MM.1S (cell line): ENCODE measurements around the gene NR2E1.

ENCODE experiments used
- DNase-seq: peaks from one replicate; pipeline ENCODE4 v3.0.0-alpha.2; 2015
- H2AFZ ChIP-seq: fragments of 300-600 bp; sonication (generic); 2 replicates; pipeline ENCODE4 v1.6.0; 2016; ENCODE audit warnings: antibody characterized with exemption, low read length
- H3F3A ChIP-seq: fragments of 300-600 bp; sonication (generic); 2 replicates; pipeline ENCODE4 v1.6.1; 2016; ENCODE audit warnings: mild to moderate bottlenecking, antibody characterized with exemption, low read length, moderate library complexity, mixed read lengths; ENCODE audit not compliant: insufficient read depth
- H3K27ac ChIP-seq: fragments of 300-600 bp; sonication (generic); 2 replicates; pipeline ENCODE4 v1.5.1; 2016; ENCODE audit warnings: mild to moderate bottlenecking, low read length
- H3K27me3 ChIP-seq: fragments of 300-600 bp; sonication (generic); replicated peaks from 2 replicates; pipeline ENCODE4 v1.6.0; 2016; ENCODE audit warnings: low read length; ENCODE audit not compliant: insufficient read depth
- H3K36me3 ChIP-seq: fragments of 300-600 bp; sonication (generic); replicated peaks from 2 replicates; pipeline ENCODE4 v1.6.1; 2016; ENCODE audit warnings: mild to moderate bottlenecking, low read length, mixed read lengths; ENCODE audit not compliant: insufficient read depth
- H3K4me1 ChIP-seq: fragments of 300-600 bp; sonication (generic); 2 replicates; pipeline ENCODE4 v1.6.1; 2016; ENCODE audit warnings: low read length, mixed read lengths
- H3K4me2 ChIP-seq: fragments of 300-600 bp; sonication (generic); 2 replicates; pipeline ENCODE4 v1.6.0; 2016; ENCODE audit warnings: low read depth, low read length
- H3K4me3 ChIP-seq: fragments of 300-600 bp; sonication (generic); 2 replicates; pipeline ENCODE4 v1.5.1; 2016; ENCODE audit warnings: low read length, mixed read lengths
- H3K79me2 ChIP-seq: fragments of 300-600 bp; sonication (generic); 2 replicates; pipeline ENCODE4 v1.6.1; 2016; ENCODE audit warnings: mixed run types, low read length, mixed read lengths
- H3K9ac ChIP-seq: fragments of 300-600 bp; sonication (generic); 2 replicates; pipeline ENCODE4 v1.6.1; 2016; ENCODE audit warnings: low read length, mixed read lengths
- H3K9me2 ChIP-seq: fragments of 300-600 bp; sonication (generic); replicated peaks from 2 replicates; pipeline ENCODE4 v1.6.1; 2016; ENCODE audit warnings: mild to moderate bottlenecking, low read length, mixed read lengths; ENCODE audit not compliant: insufficient read depth
- H3K9me3 ChIP-seq: fragments of 300-600 bp; sonication (generic); replicated peaks from 2 replicates; pipeline ENCODE4 v1.6.1; 2016; ENCODE audit warnings: mild to moderate bottlenecking, low read length, mixed read lengths; ENCODE audit not compliant: insufficient read depth
- H4K20me1 ChIP-seq: fragments of 300-600 bp; sonication (generic); 2 replicates; pipeline ENCODE4 v1.6.1; 2016; ENCODE audit warnings: mild to moderate bottlenecking, low read length, moderate library complexity, mixed read lengths; ENCODE audit not compliant: insufficient read depth
- CTCF ChIP-seq: fragments of 300-600 bp; sonication (generic); IDR thresholded peaks from 2 replicates; pipeline ENCODE4 v1.5.1; 2016; ENCODE audit warnings: antibody characterized with exemption, low read length, mixed read lengths
- EZH2 ChIP-seq: fragments of 300-600 bp; sonication (generic); optimal IDR thresholded peaks from 2 replicates; pipeline ENCODE3; 2017; ENCODE audit warnings: low read depth, mild to moderate bottlenecking, antibody characterized with exemption, low read length, mixed read lengths
- EZH2phosphoT487 ChIP-seq: fragments of 300-600 bp; sonication (generic); IDR thresholded peaks from 2 replicates; pipeline ENCODE4 v1.6.1; 2018; ENCODE audit warnings: antibody characterized with exemption, low read length

Gene NR2E1

GRCh38 chr6:108127056-108127455 is 38.8 kb upstream of the NR2E1 start:
- Histone ChIP-seq H3K4me1 (no peaks in the 10 kb centered on the region), H3K9me3 (no peaks in the 10 kb centered on the region), H3F3A (no peaks in the 10 kb centered on the region), H3K36me3 (no peaks in the 10 kb centered on the region), H3K27me3 (no peaks in the 10 kb centered on the region), H4K20me1 (no peaks in the 10 kb centered on the region), H2AFZ (no peak overlapping the region), H3K4me3 (no peak overlapping the region), H3K9ac (no peak overlapping the region), H3K27ac (no peak overlapping the region), H3K79me2 (no peaks in the 10 kb centered on the region), H3K4me2 (no peak overlapping the region), H3K9me2 (no peaks in the 10 kb centered on the region)
- TF ChIP-seq CTCF (no peak), EZH2phosphoT487 (no peak), EZH2 (no peak)
- no peak for DNase-seq

- no peak for DNase-seq
- no peaks in the 10 kb centered on the region for H3F3A ChIP-seq
- no peak overlapping the region for H3K27ac ChIP-seq
- no peaks in the 10 kb centered on the region for H3K4me1 ChIP-seq
- TF ChIP-seq CTCF (no peak), EZH2 (no peak), EZH2phosphoT487 (no peak)
- H3K9ac ChIP-seq: no peak overlapping the region
- H3K36me3 ChIP-seq: no peaks in the 10 kb centered on the region
- H3K27me3 ChIP-seq: no peaks in the 10 kb centered on the region
- no peak overlapping the region for H3K4me3 ChIP-seq
- H3K79me2 ChIP-seq: no peaks in the 10 kb centered on the region
- no peaks in the 10 kb centered on the region for H4K20me1 ChIP-seq
- no peak overlapping the region for H2AFZ ChIP-seq
- H3K9me3 ChIP-seq: no peaks in the 10 kb centered on the region
- H3K9me2 ChIP-seq: no peaks in the 10 kb centered on the region
- no peak overlapping the region for H3K4me2 ChIP-seq
Observed at GRCh38 chr6:108127826-108128225, 38.0 kb upstream of the NR2E1 start.

- no peak overlapping the region for H3K27ac ChIP-seq
- no peaks in the 10 kb centered on the region for H3K27me3 ChIP-seq
- H3K36me3 ChIP-seq: no peaks in the 10 kb centered on the region
- no peaks in the 10 kb centered on the region for H4K20me1 ChIP-seq
- no peaks in the 10 kb centered on the region for H3K9me3 ChIP-seq
- H3K4me2 ChIP-seq: no peak overlapping the region
- H3K4me1 ChIP-seq: no peaks in the 10 kb centered on the region
- TF ChIP-seq CTCF: no peak
- TF ChIP-seq EZH2: no peak
- H3F3A ChIP-seq: no peaks in the 10 kb centered on the region
- no peaks in the 10 kb centered on the region for H3K9me2 ChIP-seq
- H3K4me3 ChIP-seq: no peak overlapping the region
- H3K9ac ChIP-seq: no peak overlapping the region
- DNase-seq: no peak
- no peaks in the 10 kb centered on the region for H3K79me2 ChIP-seq
- no peak overlapping the region for H2AFZ ChIP-seq
Observed at GRCh38 chr6:108130262-108130661, 35.6 kb upstream of the NR2E1 start.

GRCh38 chr6:108132863-108133262 is 33.0 kb upstream of the NR2E1 start:
- no peak overlapping the region for H3K4me3 ChIP-seq
- TF ChIP-seq EZH2phosphoT487 (no peak), EZH2 (no peak), CTCF (no peak)
- no peaks in the 10 kb centered on the region for H3K9me3 ChIP-seq
- no peak overlapping the region for H3K27ac ChIP-seq
- no peaks in the 10 kb centered on the region for H4K20me1 ChIP-seq
- no peak for DNase-seq
- no peaks in the 10 kb centered on the region for H3K9me2 ChIP-seq
- H3K27me3 ChIP-seq: no peaks in the 10 kb centered on the region
- no peak overlapping the region for H3K9ac ChIP-seq
- H3K4me2 ChIP-seq: no peak overlapping the region
- no peaks in the 10 kb centered on the region for H3F3A ChIP-seq
- H3K36me3 ChIP-seq: no peaks in the 10 kb centered on the region
- H2AFZ ChIP-seq: no peak overlapping the region
- H3K4me1 ChIP-seq: no peaks in the 10 kb centered on the region
- H3K79me2 ChIP-seq: no peaks in the 10 kb centered on the region
